Astrocyte (in vitro differentiated cells and primary cell): Measurements from ENCODE around the gene NEK6. TPM values are rescaled to one million over a fixed set of nuclear protein-coding genes. Genes with fewer than 3 reads are reported as not detected.

Source experiments
- DNase-seq: peaks from one replicate; pipeline ENCODE4 v3.0.0-alpha.2; 2010; ENCODE audit warnings: low read depth
- FAIRE-seq: peaks from 2 replicates; lab custom pipeline; 2011; peaks lifted over from hg19 to GRCh38; lab: Jason Lieb, UNC
- H2AFZ ChIP-seq: 2 replicates; pipeline ENCODE4 v1.6.0; 2012; ENCODE audit warnings: low read depth, low read length, inconsistent platforms
- H3K27ac ChIP-seq: 2 replicates; pipeline ENCODE4 v1.5.1; 2011; ENCODE audit warnings: low read depth, low read length, inconsistent platforms
- H3K27me3 ChIP-seq: 2 replicates; pipeline ENCODE4 v1.6.0; 2011; ENCODE audit warnings: low read length, inconsistent platforms; ENCODE audit not compliant: insufficient read depth
- H3K36me3 ChIP-seq: 2 replicates; pipeline ENCODE4 v1.5.1; 2011; ENCODE audit warnings: low read length, inconsistent platforms; ENCODE audit not compliant: insufficient read depth
- H3K4me1 ChIP-seq: 2 replicates; pipeline ENCODE4 v1.5.1; 2011; ENCODE audit warnings: low read length, inconsistent platforms; ENCODE audit not compliant: insufficient read depth
- H3K4me2 ChIP-seq: 2 replicates; pipeline ENCODE4 v1.6.0; 2012; ENCODE audit warnings: low read length, inconsistent platforms
- H3K4me3 ChIP-seq: 2 replicates; pipeline ENCODE4 v1.5.1; 2011; ENCODE audit warnings: low read depth, mild to moderate bottlenecking, low read length, inconsistent platforms; ENCODE audit not compliant: insufficient read depth
- H3K79me2 ChIP-seq: 2 replicates; pipeline ENCODE4 v1.6.0; 2012; ENCODE audit warnings: mild to moderate bottlenecking, low read length, inconsistent platforms; ENCODE audit not compliant: insufficient read depth
- H3K9ac ChIP-seq: 2 replicates; pipeline ENCODE4 v1.6.0; 2012; ENCODE audit warnings: mild to moderate bottlenecking, low read length, inconsistent platforms
- H3K9me3 ChIP-seq: 2 replicates; pipeline ENCODE4 v1.5.1; 2012; ENCODE audit warnings: low read depth, mild to moderate bottlenecking, low read length, inconsistent platforms; ENCODE audit not compliant: insufficient read depth
- H4K20me1 ChIP-seq: 2 replicates; pipeline ENCODE4 v1.6.0; 2012; ENCODE audit warnings: low read length, inconsistent platforms; ENCODE audit not compliant: insufficient read depth
- H3K27ac Mint-ChIP-seq: one replicate; pipeline ENCODE4 v1.8.0; 2021; ENCODE audit warnings: mild to moderate bottlenecking, mixed read lengths; ENCODE audit not compliant: unreplicated experiment
- H3K27me3 Mint-ChIP-seq: one replicate; pipeline ENCODE4 v1.8.0; 2021; ENCODE audit warnings: low read depth, mixed read lengths; ENCODE audit not compliant: unreplicated experiment
- H3K36me3 Mint-ChIP-seq: one replicate; pipeline ENCODE4 v1.8.0; 2021; ENCODE audit warnings: low read depth, mixed read lengths; ENCODE audit not compliant: unreplicated experiment
- H3K4me1 Mint-ChIP-seq: one replicate; pipeline ENCODE4 v1.8.0; 2021; ENCODE audit warnings: low read depth, mixed read lengths; ENCODE audit not compliant: unreplicated experiment
- H3K4me3 Mint-ChIP-seq: one replicate; pipeline ENCODE4 v1.8.0; 2021; ENCODE audit warnings: mild to moderate bottlenecking, moderate library complexity, mixed read lengths; ENCODE audit not compliant: unreplicated experiment
- H3K9me3 Mint-ChIP-seq: one replicate; pipeline ENCODE4 v1.8.0; 2021; ENCODE audit warnings: mild to moderate bottlenecking, mixed read lengths; ENCODE audit not compliant: unreplicated experiment
- CTCF ChIP-seq: IDR thresholded peaks from 2 replicates; pipeline ENCODE4 v1.5.1; 2011; ENCODE audit warnings: low read depth, mild to moderate bottlenecking, inconsistent platforms, low read length, moderate library complexity; ENCODE audit not compliant: insufficient read depth
- EZH2 ChIP-seq: IDR thresholded peaks from 2 replicates; pipeline ENCODE4 v1.6.1; 2012; ENCODE audit warnings: mild to moderate bottlenecking, low read length, inconsistent platforms; ENCODE audit not compliant: insufficient read depth
- total RNA-seq: library from RNA; stranded (reverse); gene quantifications from 2 replicates; pipeline ENCODE4 v1.2.1, GENCODE V29; 2021

Gene NEK6
- total RNA-seq, 1 donor from 2014 or later = 76.8 TPM

GRCh38 chr9:124334568-124335319 is 77.0 kb downstream of the NEK6 start:
- Mint-ChIP-seq H3K9me3 (peaks cover 10% of the 10 kb centered on the region), H3K4me3 (no peak overlapping the region), H3K27me3 (no peaks in the 10 kb centered on the region), H3K36me3 (peaks cover 40% of the 10 kb centered on the region), H3K27ac (peak overlapping the region; percentile 53), H3K4me1 (no peaks in the 10 kb centered on the region)
- H3K4me2 ChIP-seq = no peak overlapping the region
- FAIRE-seq = no peak
- H3K4me3 ChIP-seq = no peak overlapping the region
- no peaks in the 10 kb centered on the region for H3K79me2 ChIP-seq
- no peak overlapping the region for H3K27ac ChIP-seq
- no peak overlapping the region for H3K9ac ChIP-seq
- peaks cover 20% of the 10 kb centered on the region for H3K36me3 ChIP-seq
- H3K9me3 ChIP-seq = no peaks in the 10 kb centered on the region
- H3K27me3 ChIP-seq = no peaks in the 10 kb centered on the region
- no peak overlapping the region for H2AFZ ChIP-seq
- peaks cover 40% of the 10 kb centered on the region for H4K20me1 ChIP-seq
- no peaks in the 10 kb centered on the region for H3K4me1 ChIP-seq
- no peak for DNase-seq
- TF ChIP-seq EZH2 (no peak), CTCF (no peak)

GRCh38 chr9:124335320-124335707 is 77.6 kb downstream of the NEK6 start:
- no peaks in the 10 kb centered on the region for H3K27me3 Mint-ChIP-seq
- no peak overlapping the region for H2AFZ ChIP-seq
- no peaks in the 10 kb centered on the region for H3K27me3 ChIP-seq
- H3K36me3 Mint-ChIP-seq = peaks cover 40% of the 10 kb centered on the region
- H3K27ac ChIP-seq = no peak overlapping the region
- peaks cover 19% of the 10 kb centered on the region for H3K36me3 ChIP-seq
- no peaks in the 10 kb centered on the region for H3K9me3 ChIP-seq
- H3K4me1 ChIP-seq = no peaks in the 10 kb centered on the region
- peaks cover 10% of the 10 kb centered on the region for H3K9me3 Mint-ChIP-seq
- H3K4me3 ChIP-seq = no peak overlapping the region
- H3K4me3 Mint-ChIP-seq = no peak overlapping the region
- no peak overlapping the region for H3K4me2 ChIP-seq
- no peak overlapping the region for H3K9ac ChIP-seq
- no peaks in the 10 kb centered on the region for H3K4me1 Mint-ChIP-seq
- FAIRE-seq (no peak), DNase-seq (no peak)
- no peak overlapping the region for H3K27ac Mint-ChIP-seq
- H3K79me2 ChIP-seq = no peaks in the 10 kb centered on the region
- peaks cover 34% of the 10 kb centered on the region for H4K20me1 ChIP-seq
- no peak for TF ChIP-seq EZH2
- no peak for TF ChIP-seq CTCF

- H3K4me2 ChIP-seq = no peak overlapping the region
- H3K4me1 Mint-ChIP-seq = peaks cover under 1% of the 10 kb centered on the region
- H3K27ac Mint-ChIP-seq = no peak overlapping the region
- FAIRE-seq = no peak
- no peak for DNase-seq
- no peak overlapping the region for H3K9ac ChIP-seq
- no peaks in the 10 kb centered on the region for H3K79me2 ChIP-seq
- peaks cover 16% of the 10 kb centered on the region for H3K36me3 ChIP-seq
- H3K4me3 Mint-ChIP-seq = no peak overlapping the region
- no peak for TF ChIP-seq EZH2
- TF ChIP-seq CTCF = no peak
- no peaks in the 10 kb centered on the region for H3K27me3 ChIP-seq
- peaks cover 4% of the 10 kb centered on the region for H3K4me1 ChIP-seq
- no peak overlapping the region for H3K4me3 ChIP-seq
- no peaks in the 10 kb centered on the region for H3K9me3 ChIP-seq
- no peaks in the 10 kb centered on the region for H3K27me3 Mint-ChIP-seq
- no peak overlapping the region for H2AFZ ChIP-seq
- H3K36me3 Mint-ChIP-seq = peaks cover 39% of the 10 kb centered on the region
- no peak overlapping the region for H3K27ac ChIP-seq
- peaks cover 10% of the 10 kb centered on the region for H3K9me3 Mint-ChIP-seq
- H4K20me1 ChIP-seq = peaks cover 15% of the 10 kb centered on the region
These were observed 79.8 kb downstream of the NEK6 start for GRCh38 chr9:124337562-124337961.
